Spleen (tissue), 11 donors: ENCODE measurements around the gene AKR1C8. TPM values are rescaled to one million over a fixed set of nuclear protein-coding genes. Genes with fewer than 3 reads are reported as not detected.
"Not testable (repeated sequence)": the region's sequence is repeated elsewhere in the genome, so short reads cannot be mapped to it uniquely, and the experiment has no call there.

Source experiments
- DNase-seq: peaks from one replicate; pipeline ENCODE4 v3.0.0-alpha.2; 2020
- H3K27ac ChIP-seq, 8 donors: fragments of 200-600 bp; sonication (generic) in 7 of 8; 1 replicate in 4 of 8; 2 replicates in 4 of 8; pipeline versions ENCODE4 v1.5.0 to v1.8.0; 2016 to 2021; ENCODE audit warnings: inconsistent platforms in 4 of 8, mild to moderate bottlenecking in 4 of 8, moderate library complexity in 1 of 8
- H3K27me3 ChIP-seq, 7 donors: fragments of 200-600 bp; sonication (generic) in 6 of 7; replicated peaks in 1 of 7; 1 replicate in 4 of 7; 2 replicates in 3 of 7; pipeline versions ENCODE4 v1.5.0 to v1.8.0; 2016 to 2021; ENCODE audit warnings: inconsistent platforms in 3 of 7, mild to moderate bottlenecking in 1 of 7
- H3K36me3 ChIP-seq, 6 donors: fragments of 200-600 bp; sonication (generic) in 5 of 6; 1 replicate in 4 of 6; 2 replicates in 2 of 6; pipeline versions ENCODE4 v1.5.0 to v1.8.0; 2016 to 2021; ENCODE audit warnings: inconsistent platforms in 2 of 6
- H3K4me1 ChIP-seq, 6 donors: fragments of 200-600 bp; sonication (generic) in 5 of 6; 1 replicate in 3 of 6; 2 replicates in 3 of 6; pipeline versions ENCODE4 v1.5.0 to v1.8.0; 2016 to 2021; ENCODE audit warnings: inconsistent platforms in 3 of 6
- H3K4me3 ChIP-seq, 8 donors: fragments of 200-600 bp; sonication (generic) in 7 of 8; 1 replicate in 4 of 8; 2 replicates in 4 of 8; pipeline versions ENCODE4 v1.5.0 to v1.8.0; 2016 to 2021; ENCODE audit warnings: inconsistent platforms in 4 of 8, mild to moderate bottlenecking in 4 of 8, moderate library complexity in 2 of 8
- H3K9me3 ChIP-seq, 8 donors: fragments of 200-600 bp; sonication (generic) in 7 of 8; 1 replicate in 4 of 8; 2 replicates in 4 of 8; pipeline versions ENCODE4 v1.5.0 to v1.8.0; 2016 to 2021; ENCODE audit warnings: inconsistent platforms in 4 of 8
- CTCF ChIP-seq, 11 experiments: fragments of 200-600 bp in 7 of 11; fragments of 450-650 bp in 4 of 11; sonication (generic) in 4 of 11; IDR thresholded peaks in 8 of 11; conservative IDR thresholded peaks in 3 of 11; 1 replicate in 7 of 11; 2 replicates in 4 of 11; pipeline versions ENCODE4 v1.4.0 to v1.8.0; 2016 to 2021; ENCODE audit warnings: antibody characterized with exemption in 11 of 11, inconsistent platforms in 4 of 11, mild to moderate bottlenecking in 1 of 11
- POLR2A ChIP-seq, 3 donors: fragments of 450-650 bp; IDR thresholded peaks; one replicate each; pipeline ENCODE4 v1.5.1; 2017; ENCODE audit warnings: antibody characterized with exemption in 3 of 3, mild to moderate bottlenecking in 1 of 3
- POLR2AphosphoS5 ChIP-seq, 3 donors: sonication (generic); formaldehyde crosslinking; IDR thresholded peaks; one replicate each; pipeline ENCODE4 v1.5.1; 2017; ENCODE audit warnings: antibody characterized with exemption in 3 of 3
- WGBS, 5 donors: extraction: QIAGEN DNeasy Blood & Tissue Kit in 3 of 5; methylation state at CpG; one replicate each; pipeline versions ENCODE4 v1.1.5 to v1.1.7; 2013 to 2018; 5-methylcytosine and 5-hydroxymethylcytosine counted together
- intact Hi-C: fragments of 100-400 bp; cut with DNase I; formaldehyde crosslinking; loops from one replicate; pipeline ENCODE4 v1.15.0; 2023; ENCODE audit warnings: low total_unique reads
- polyA plus RNA-seq, 3 donors: library from polyadenylated mRNA; stranded (reverse); fragments of 200-250 nt; gene quantifications; one replicate each; pipeline ENCODE4 v1.2.1, GENCODE V29; 2013
- total RNA-seq, 7 donors: library from RNA; depleted of rRNA in 3 of 7; stranded (reverse); fragments of >200 nt in 3 of 7; fragmentation: NEBNext Ultra II Directional in 4 of 7; extraction: Animal tissue kit (Norgen Biotek cat#: 25700) in 4 of 7; gene quantifications; one replicate each; pipeline versions ENCODE4 v1.1.0 to v1.2.1, GENCODE V29; 2016 to 2021
- donor health status: healthy with polysubstance abuse.
- donor health status: DM: no; HTN: no; CAD: no; lungs with moderate emphysema.
- donor health status: DM: no; HTN: no; CAD: no.
- donor health status: Bipolar disorder and iron deficiency.
- donor health status: healthy.
- donor health status: DM: no; HTN: no; CAD: no.
- donor health status: DM: yes; HTN: yes; CAD: no.

Gene AKR1C8
- total and polyA plus RNA-seq, 10 donors: 0.23 to 0.26 TPM; not detected in 8

- intact Hi-C loops: no loop called here
- H3K4me1 ChIP-seq: no peaks in the 10 kb centered on the region
- no peak overlapping the region for H3K4me3 ChIP-seq
- peaks cover 6 to 54% (median 36%) of the 10 kb centered on the region in 8 donors for H3K9me3 ChIP-seq
- H3K27me3 ChIP-seq: no peaks in the 10 kb centered on the region
- TF ChIP-seq POLR2AphosphoS5 (IDR thresholded peaks at IDR 0.05) (no peak), CTCF (IDR thresholded peaks at IDR 0.05 in 8 of 11, conservative IDR thresholded peaks at IDR 0.05 in 3 of 11) (no peak), POLR2A (IDR thresholded peaks at IDR 0.05) (no peak)
- DNase-seq: no peak
- H3K27ac ChIP-seq: no peak overlapping the region
- H3K36me3 ChIP-seq: no peaks in the 10 kb centered on the region
- WGBS, 5 donors: 68 to 90% (median 81%) methylated on average over 2 of the region's 2 CpGs
Measured at GRCh38 chr10:5135581-5135980, 49.4 kb downstream of the AKR1C8 start.

GRCh38 chr10:5125315-5126044 is 59.5 kb downstream of the AKR1C8 start:
- 76 to 97% (median 87%) methylated on average over 3 of the region's 3 CpGs for WGBS, 5 donors
- TF ChIP-seq POLR2A (IDR thresholded peaks at IDR 0.05) (no peak), CTCF (IDR thresholded peaks at IDR 0.05 in 8 of 11, conservative IDR thresholded peaks at IDR 0.05 in 3 of 11) (no peak), POLR2AphosphoS5 (IDR thresholded peaks at IDR 0.05) (no peak)

GRCh38 chr10:5123886-5124285 is 61.1 kb downstream of the AKR1C8 start:
- H3K27me3 ChIP-seq: no peaks in the 10 kb centered on the region
- peaks cover 0 to 38% (median 25%) of the 10 kb centered on the region in 8 donors for H3K9me3 ChIP-seq
- no peak overlapping the region for H3K4me3 ChIP-seq
- intact Hi-C loops: no loop called here
- H3K27ac ChIP-seq: no peak overlapping the region
- no peaks in the 10 kb centered on the region for H3K4me1 ChIP-seq
- DNase-seq: no peak
- no peaks in the 10 kb centered on the region for H3K36me3 ChIP-seq
- no peak for TF ChIP-seq POLR2A (IDR thresholded peaks at IDR 0.05)
- TF ChIP-seq CTCF (IDR thresholded peaks at IDR 0.05 in 8 of 11, conservative IDR thresholded peaks at IDR 0.05 in 3 of 11): no peak
- TF ChIP-seq POLR2AphosphoS5 (IDR thresholded peaks at IDR 0.05): no peak

More at GRCh38 chr10:5125315-5126044, 59.5 kb downstream of the AKR1C8 start:
- H3K27ac ChIP-seq: no peak overlapping the region
- intact Hi-C loops: no loop called here
- no peaks in the 10 kb centered on the region for H3K27me3 ChIP-seq
- H3K36me3 ChIP-seq: no peaks in the 10 kb centered on the region
- H3K4me1 ChIP-seq: no peaks in the 10 kb centered on the region
- H3K4me3 ChIP-seq: no peak overlapping the region
- no peak for DNase-seq
- peaks cover 0 to 29% (median 16%) of the 10 kb centered on the region in 8 donors for H3K9me3 ChIP-seq

GRCh38 chr10:5119997-5120396 is 65.0 kb downstream of the AKR1C8 start:
- H3K27ac ChIP-seq, DNase-seq, H3K4me3 ChIP-seq, H3K36me3 ChIP-seq, H3K27me3 ChIP-seq, H3K4me1 ChIP-seq, intact Hi-C loops: not testable (repeated sequence)
- peaks cover 0 to 11% (median 7%) of the 10 kb centered on the region in 8 donors for H3K9me3 ChIP-seq
- WGBS, 5 donors: 84 to 90% (median 88%) methylated on average over 5 of the region's 5 CpGs
